ENCODE results near the gene PCSK4.
A peak's percentile ranks its signal among the peaks of the same experiment; 100 is the strongest.
"Not testable (repeated sequence)": the region's sequence is repeated elsewhere in the genome, so short reads cannot be mapped to it uniquely, and the experiment has no call there.

PCSK4 gene

DNA sequence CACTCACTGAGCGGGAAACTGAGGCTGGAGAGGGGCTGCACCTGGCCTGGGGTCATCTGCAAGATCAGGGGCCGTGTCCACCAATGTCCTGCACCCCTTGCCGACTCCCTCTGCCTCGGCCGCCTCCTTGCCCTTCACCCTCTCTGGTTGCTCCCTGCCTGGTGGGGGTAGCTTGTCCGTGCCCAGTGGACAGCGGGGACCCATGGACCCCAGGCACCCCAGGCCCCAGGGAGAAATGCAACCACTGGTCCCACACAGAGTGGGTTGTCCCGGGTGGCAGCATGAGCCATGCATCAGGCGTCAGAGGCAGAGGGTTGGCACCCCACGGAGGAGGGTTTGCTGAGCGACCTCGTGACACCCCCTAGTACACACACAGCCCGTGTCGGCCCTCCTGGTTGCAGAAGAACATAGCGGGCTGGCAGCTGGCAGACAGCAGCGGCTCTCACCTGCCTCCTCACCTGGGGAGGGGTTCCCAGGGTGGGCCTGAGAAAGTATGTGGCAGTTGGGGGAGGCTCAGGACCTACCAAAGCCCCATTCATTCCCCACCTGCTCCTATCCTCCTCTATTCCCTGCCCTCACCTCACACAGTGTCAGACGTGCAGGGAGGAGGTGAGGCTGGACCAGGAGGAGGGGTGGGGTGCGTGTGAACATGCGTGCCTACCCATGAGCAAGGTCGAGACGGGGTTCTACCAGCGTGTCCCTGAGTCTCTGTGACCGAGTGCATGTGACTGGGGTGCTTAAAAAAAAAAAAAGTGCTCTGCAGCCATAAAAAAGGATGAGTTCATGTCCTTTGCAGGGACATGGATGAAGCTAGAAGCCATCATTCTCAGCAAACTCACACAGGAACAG, 14.0 kb upstream of the PCSK4 start:
- no peak for DNase-seq (ENCODE audit: low spot score)

GRCh38 chr19:1503089-1503924, 13.2 kb upstream of the PCSK4 start:
- DNase-seq (ENCODE audit: low spot score) = peak; percentile 29

DNA sequence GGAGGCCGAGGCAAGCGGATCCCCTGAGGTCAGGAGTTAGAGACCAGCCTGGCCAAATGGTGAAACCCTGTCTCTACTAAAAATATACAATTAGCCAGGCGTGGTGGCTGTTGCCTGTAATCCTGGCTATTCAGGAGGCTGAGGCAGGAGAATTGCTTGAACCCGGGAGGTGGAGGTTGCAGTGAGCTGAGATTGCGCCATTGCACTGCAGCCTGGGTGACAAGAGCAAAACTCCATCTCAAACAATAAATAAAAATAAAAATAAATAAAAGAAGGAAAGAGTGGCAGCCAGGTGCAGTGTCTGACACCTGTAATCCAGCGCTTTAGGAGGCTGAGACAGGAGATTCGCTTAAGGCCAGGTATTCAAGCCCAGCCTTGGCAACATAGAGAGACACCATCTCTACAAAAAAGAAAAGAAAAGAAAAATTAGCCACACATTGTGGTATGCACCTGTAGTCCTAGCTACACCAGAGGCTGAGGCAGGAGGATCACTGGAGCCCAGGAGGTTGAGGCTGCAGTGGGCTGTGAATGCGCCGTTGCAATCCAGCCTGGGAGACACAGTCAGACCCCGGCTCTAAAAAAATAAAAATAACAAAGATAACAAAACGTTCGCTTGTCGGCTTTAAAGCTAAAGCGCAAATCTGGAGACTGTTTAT, 12.4 kb upstream of the PCSK4 start:
- no peak for DNase-seq (ENCODE audit: low spot score)

DNA sequence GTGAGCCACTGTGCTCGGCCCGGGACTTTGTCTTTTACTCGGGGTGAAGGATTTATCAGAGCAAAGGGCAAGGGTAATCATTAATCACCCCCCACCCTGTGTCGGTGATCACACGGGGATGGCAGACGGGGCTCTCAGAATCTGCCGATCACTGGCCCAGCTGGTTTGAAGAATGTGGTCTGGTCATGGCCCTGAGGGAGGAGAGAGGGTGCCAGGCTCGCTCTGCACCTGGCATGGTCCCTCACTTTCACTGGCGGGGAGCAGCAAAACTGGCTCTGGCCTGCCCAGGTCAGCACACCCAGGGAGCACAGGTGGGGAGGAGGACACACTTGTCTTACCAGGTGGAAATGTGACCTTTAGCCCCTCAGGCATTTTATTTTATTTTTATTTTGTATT, 11.0 kb upstream of the PCSK4 start:
- no peak for DNase-seq (ENCODE audit: low spot score)

GRCh38 chr19:1499231-1499630, 9.1 kb upstream of the PCSK4 start:
- DNase-seq (ENCODE audit: low spot score) = not testable (repeated sequence)

- no peak for DNase-seq (ENCODE audit: low spot score)
Measured at GRCh38 chr19:1497578-1498235, 7.6 kb upstream of the PCSK4 start.

- no peak for DNase-seq (ENCODE audit: low spot score)
Measured at GRCh38 chr19:1496714-1497577, 6.8 kb upstream of the PCSK4 start.

DNA sequence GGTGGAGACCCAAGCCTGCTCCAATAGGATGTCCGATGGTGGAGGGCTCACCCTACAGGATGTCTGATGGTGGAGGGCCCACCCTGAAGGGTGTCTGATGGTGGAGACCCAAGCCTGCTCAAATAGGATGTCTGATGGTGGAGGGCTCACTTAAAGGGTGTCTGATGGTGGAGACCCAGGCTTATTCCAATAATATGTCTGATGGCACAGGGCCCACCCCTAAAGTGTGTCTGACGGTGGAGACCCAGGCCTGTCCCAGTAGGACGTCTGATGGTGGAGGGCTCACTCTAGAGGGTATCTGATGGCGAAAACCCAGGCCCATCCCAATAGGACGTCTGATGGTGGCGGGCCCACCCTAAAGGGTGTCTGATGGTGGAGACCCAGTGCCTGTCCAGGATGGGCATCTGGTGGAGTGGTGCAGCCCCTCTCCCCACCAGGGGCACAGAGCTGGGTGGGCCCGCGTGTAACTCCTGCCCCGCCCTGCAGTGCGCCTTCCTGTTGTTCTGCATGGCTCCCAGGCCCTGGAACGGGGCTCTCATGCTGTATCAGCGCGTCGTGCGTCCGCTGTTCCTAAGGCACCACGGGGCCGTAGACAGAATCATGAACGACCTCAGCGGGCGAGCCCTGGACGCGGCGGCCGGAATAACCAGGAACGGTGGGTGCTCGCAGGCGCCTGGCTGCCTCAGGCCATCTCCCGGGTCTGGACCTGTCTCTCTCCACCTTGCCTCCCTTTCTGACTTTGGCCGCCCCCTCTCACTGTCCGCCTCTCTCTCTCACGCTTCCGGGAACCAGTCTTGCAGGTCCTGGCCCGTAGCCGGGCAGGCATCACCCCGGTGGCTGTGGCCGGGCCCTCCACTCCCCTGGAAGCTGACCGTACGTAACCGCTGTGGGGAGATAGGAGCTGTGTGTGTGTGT, 5.9 kb upstream of the PCSK4 start:
- no peak for DNase-seq (ENCODE audit: low spot score)

- no peak for DNase-seq (ENCODE audit: low spot score)
Measured at GRCh38 chr19:1495051-1495798, 5.1 kb upstream of the PCSK4 start.

DNA sequence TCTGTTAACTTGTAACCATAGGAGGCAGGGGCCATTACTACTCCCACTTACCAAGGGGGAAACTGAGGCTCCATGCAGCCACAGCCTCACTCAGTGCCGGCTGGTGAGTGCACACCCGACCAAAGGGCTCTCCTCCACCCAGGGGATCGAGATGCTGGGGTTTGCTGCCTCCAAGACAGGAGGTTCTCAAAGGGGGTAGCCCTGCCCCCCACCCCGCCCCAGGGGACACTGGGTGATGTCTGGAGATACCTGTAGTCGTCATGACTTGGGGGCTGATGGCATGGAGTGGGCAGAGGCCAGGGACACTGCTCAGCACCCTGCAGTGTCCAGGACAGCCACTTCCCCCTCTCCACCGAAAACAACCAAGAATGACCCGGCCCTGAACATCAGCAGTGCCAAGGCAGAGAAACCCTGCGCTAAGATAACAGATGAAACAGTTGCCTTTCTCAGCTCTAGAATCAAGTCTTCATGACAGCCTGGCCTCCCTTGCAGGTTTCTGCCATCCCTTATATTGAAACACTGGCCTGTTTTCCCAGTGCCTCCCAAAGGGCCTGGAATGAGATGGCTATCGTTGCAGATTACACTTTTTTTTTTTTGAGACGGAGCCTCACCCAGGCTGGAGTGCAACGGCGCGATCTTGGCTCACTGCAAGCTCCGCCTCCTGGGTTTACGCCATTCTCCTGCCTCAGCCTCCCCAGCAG, 4.1 kb upstream of the PCSK4 start:
- no peak for DNase-seq (ENCODE audit: low spot score)

GRCh38 chr19:1492474-1493006, 2.4 kb upstream of the PCSK4 start:
- no peak for DNase-seq (ENCODE audit: low spot score)

DNA sequence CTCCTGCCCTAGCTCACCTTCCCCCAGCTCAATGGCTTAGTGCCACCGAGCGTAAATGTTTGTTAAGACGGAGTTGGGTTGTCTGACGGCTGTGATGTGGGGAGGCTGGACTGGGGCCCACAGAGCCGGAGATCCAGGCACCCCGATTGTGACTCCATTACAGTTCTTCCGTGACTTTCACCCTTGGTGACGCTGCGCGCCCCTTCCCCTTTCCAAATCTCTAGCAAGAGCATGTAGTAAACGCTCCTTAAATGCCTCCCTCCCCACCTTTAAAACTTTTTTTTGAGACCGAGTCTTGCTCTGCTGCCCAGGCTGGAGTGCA, 1.7 kb upstream of the PCSK4 start:
- no peak for DNase-seq (ENCODE audit: low spot score)

- DNase-seq (ENCODE audit: low spot score) = no peak
Measured at GRCh38 chr19:1491114-1491848, 1.1 kb upstream of the PCSK4 start, which contains the start of gene REEP6. REEP6 (plus strand) TSS chr19:1491181; CDS start chr19:1491270, 89 bp downstream.

DNA sequence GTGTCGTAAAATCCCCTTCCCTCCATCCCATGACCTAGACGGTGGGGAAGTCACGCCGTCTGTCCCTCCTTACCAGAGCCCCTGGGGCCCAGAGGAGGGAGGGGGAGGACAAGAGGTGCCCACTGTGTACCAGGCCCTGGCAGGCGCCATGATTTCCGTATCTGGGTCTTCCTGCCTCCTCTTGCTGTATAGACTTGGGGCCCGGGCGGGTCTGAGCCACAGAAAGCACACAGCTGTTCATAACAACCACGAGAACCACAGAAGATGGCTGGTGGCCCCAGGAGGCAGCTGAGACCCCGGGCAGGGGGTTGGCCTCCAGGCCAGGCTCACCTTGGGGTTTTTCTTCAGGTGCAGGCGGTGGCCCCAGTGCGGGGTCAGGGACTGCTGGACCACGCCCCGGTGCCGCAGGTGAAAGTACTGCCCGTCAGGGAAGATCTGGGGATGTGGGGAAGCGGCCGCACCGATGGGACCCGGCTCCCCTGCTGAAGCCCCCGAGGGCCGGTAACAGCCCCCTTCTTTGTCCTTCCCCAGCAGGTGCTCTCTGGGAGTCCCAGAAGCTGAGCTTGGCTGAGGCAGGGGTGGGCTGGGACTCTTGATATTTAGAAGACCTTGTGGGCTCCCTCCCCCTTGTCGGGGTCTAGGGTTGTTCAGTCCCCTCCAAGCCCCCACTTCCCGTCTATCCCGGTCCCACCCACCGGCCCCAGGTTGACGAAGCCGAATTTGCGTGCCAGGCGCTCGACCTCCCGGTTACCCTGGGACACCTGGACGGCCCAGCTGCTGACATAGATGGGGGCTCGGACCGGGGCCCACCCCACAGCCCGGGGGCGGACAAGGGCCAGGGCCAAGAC, 463 bp downstream of the PCSK4 start:
- DNase-seq (ENCODE audit: low spot score) = no peak

- DNase-seq (ENCODE audit: low spot score) = no peak
Measured at GRCh38 chr19:1488282-1488601, 1.9 kb downstream of the PCSK4 start.

DNA sequence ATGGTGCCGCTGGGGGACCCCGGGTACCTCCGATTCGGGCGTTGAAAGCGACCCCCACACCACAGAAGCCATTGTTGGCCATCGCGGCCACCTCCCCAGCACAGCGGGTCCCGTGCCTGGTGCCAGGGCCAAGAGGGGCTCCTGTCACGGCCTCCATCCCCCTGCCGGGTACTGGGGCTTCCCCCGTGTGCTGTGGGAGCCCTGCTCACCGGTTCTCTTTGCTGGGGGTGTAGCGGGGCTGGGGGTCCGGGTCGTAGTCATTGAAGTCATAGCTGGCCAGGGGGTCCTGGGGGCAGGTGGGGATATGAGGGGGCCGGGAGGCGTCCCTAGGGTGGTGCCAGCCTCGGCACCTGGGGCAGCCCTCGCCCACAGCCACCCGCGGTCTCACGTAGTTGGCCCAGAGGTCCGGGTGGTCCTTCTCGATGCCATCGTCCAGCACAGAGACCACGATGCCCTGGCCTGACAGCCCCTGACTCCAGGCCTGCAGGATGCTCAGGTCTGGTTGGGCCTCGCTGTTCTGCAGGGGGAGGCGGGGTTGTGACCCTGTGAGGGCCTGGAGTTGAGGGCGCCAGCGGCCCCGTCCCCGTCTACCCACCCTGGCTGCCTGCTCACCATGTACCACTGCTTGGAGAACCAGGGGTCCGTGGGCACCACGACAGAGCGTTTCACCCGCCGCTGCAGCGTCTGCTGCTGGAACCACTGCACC, 2.4 kb downstream of the PCSK4 start:
- no peak for DNase-seq (ENCODE audit: low spot score)
